GM10847 (cell line): ENCODE data around the gene SH2D6.

Source experiments
- POLR2A ChIP-seq: IDR thresholded peaks from 2 replicates; pipeline ENCODE4 v1.6.1; 2011; ENCODE audit not compliant: insufficient read length; ENCODE audit errors: extremely low read depth

SH2D6 gene

GRCh38 chr2:85411405-85411748 is 7.1 kb upstream of the SH2D6 start:
- no peak for TF ChIP-seq POLR2A

GRCh38 chr2:85413592-85414420 is 4.7 kb upstream of the SH2D6 start:
- TF ChIP-seq POLR2A: no peak

- TF ChIP-seq POLR2A: no peak
Measured at GRCh38 chr2:85414761-85415553, 3.6 kb upstream of the SH2D6 start.

DNA sequence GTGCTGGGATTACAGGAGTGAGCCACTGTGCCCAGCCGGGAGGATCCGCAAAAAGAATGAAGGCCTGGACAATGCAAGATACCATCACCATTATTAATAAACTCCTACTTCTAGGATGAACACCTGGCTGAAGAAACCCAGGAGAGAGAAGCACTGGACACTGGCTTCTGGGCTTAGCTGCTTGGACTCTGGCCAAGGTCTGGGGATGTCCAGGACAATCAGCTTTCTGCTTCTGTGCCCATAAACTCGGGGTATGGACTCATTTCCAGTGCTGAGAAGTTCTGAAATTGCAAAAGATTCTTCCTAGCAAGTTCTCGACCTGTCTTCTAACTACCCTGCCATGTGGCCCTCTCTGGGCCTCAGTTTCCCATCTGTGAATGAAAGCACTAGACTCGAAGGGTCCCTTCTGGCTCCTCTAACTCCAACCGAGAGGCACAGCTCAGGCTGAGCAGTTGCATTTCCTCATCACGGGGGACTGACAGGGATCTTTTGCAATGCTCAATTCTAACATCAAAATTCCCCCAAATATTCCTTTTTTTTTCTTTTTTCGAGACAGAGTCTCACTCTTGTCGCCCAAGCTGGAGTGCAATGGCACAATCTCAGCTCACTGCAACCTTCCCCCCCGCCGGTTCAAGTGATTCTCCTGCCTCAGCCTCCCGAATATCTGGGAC is 2.4 kb upstream of the SH2D6 start:
- TF ChIP-seq POLR2A: no peak

DNA sequence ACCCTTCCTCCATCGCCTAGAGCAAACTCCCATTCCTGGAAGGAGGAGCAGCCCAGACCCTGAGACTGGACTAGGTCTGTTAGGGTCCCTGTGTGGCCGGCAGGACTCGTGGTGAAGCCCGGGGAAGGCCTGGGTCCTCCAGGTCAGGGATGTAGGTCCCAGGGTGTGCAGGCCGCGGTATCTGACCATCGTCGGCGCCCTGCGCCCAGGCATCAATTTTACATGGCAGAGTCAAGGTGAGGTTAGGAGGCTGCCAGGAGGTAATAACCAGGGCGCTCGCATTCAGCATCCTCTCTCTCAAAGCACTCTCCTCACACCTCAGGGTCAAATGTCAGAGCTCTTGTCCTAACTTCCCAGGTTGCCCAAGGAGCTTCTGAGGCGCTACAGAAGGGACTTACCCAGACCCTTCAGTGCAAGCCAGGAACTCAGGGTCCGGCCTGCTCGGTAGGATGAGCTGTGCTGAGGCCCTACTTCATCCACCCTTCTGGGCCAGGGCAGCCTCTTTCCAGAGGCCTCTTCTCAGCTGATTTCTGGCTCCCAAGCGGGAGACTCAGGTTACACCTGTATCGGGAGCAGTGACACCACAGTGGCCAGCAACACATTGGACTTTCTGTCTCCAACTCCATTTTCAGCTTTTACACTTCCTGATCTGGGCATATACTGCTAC is 628 bp downstream of the SH2D6 start:
- TF ChIP-seq POLR2A: no peak

DNA sequence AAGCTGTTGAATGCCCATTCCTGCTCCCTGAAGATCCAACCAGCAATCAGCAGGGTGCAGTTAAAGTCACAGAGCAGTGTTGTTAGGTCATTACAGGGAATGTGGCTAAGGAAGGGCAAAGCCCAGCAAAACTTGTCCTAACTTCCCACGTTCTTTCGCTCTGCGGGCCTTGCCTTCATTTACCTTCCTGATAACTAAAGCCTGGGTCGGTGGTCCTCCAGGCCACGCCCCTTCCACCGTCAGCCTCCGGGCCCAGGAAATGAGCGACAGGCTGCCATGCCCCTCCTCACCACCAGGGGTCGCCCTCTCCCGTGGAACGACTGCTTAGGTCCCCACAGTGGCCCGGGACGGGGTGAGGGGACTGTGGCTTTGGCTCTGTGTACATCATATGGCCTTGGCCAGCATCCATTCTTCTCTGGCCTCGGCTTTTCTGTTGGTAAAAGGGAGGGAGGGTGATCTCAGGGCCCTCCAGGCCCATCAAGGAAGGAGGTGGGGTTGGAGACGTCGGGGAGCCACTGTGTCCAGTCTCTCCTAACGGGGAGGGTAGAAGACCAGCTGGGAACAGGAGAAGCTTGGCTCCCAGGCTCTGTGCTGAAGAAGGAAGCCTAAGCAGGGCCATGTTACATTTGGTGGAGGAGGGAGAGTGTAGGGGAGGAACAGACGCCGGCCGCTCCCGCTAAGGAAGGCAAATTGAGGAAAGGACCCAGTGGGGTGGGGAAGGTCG is 2.2 kb downstream of the SH2D6 start:
- no peak for TF ChIP-seq POLR2A

DNA sequence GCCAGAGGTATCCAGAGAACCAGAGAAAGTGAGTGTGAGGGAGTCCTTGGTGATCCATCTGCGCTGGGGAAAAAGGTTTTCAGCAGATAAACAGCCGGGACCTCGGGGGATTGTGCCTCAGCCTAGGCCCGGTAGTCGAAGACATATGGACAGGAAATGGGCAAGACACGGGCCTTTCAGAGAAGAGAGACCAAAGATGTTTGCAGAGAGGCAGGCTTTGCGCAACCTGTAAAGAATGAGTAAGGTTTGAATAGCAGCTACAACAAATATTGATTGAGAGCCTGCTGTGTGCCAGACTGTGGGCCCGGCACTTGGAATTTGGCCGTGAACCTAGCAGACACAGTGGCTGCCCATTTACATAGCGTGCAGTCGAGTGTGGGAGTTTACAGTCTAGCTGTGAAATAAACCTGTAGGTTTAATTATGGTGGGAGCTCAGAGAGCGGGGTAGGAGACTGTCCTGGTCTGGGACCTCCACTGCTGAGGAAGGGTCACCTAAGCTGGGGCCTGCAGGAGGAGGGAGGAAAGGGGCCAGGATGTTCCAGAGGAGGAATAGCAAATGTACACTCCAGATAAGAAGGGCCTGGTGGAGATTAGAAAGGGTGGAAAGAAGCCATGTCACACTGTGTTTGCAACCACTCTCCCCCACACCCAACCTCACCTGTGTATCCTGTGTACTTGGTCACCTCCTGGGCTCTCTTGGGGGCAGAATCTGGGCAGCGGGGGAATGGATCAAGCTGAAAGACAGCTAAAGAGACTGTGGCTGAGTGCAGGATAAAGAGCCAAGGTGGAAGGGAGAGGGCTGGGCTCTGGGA is 3.0 kb downstream of the SH2D6 start:
- TF ChIP-seq POLR2A: no peak

DNA sequence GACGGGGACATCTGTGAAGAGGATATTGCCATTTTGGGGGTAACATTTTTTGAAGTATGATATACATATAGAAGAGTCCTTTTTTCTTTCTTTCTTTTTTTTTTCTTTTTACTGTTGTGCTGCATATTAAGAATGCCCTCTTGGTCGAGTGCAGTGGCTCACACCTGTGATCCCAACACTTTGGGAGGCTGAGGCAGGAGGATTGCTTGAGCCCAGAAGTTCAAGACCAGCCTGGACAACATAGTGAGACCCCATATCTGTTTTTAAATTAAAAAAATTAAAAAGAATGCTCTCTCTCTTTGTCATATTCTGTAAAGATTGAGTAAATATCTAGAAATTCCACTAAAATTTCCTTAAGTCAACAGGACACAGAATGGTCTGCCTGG is 3.6 kb downstream of the SH2D6 start:
- TF ChIP-seq POLR2A: no peak

GRCh38 chr2:85423525-85423924 is 5.0 kb downstream of the SH2D6 start:
- no peak for TF ChIP-seq POLR2A

- TF ChIP-seq POLR2A: no peak
Measured at GRCh38 chr2:85425588-85425987, 7.1 kb downstream of the SH2D6 start.

GRCh38 chr2:85427300-85427835 is 8.9 kb downstream of the SH2D6 start:
- TF ChIP-seq POLR2A: no peak

DNA sequence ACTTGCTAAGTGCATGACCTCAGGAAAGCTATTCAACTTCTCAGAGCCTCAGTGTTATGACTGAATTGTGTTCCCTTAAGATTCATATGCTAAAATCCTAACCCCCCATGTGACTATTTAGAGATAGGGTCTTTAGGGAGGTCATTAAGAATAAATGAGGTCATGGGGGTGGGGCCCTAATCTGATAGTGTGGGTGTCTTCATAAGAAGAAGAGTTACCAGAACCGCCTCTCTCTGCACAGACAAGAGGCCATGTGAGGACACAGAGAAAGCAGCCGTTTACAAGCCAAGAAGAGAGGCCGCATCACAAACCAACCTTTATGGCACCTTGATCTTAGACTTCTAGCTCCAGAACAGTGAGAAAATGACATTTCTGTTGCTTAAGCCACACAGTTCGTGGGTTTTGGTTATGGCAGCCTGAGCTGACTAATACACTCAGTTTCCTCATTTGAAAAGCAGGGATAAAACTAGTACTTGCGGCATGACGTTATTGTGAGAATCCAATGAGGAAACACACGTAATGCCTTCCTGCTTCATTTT is 9.9 kb downstream of the SH2D6 start:
- TF ChIP-seq POLR2A: no peak

DNA sequence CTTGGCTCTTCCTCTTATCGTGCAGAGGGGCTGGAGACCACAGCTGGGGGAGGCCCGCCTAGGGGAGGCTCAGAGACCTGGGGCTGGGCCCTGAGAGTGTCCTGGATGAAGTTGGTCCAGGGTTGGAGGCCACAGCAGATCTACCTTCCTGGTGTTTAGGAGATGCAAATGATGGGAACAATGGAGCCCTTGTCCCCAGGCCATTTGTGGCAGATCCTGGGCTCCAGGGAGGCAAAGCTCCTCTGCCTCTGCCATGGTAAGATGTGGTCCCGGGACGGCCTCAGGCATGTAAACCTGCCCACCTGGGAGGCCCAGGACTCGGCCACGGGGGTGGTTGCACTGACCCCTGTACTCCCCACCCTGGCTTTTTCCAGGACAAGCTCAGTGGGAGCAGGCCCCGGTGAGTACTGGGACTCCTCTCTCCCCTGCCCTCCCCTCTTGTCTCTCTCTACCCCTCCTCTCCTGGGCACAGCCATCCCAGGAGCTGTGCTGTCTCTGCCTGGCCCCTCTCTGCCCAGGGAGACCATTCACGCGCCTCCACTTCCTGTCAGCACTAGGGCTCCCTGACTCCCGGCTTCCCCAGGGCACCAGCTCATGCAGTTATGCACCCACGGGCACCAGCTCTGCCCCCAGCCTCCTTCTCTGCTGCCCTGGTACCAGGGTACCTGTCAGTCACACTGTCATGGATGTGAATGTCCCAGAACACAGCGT is 10.9 kb downstream of the SH2D6 start:
- no peak for TF ChIP-seq POLR2A
